H1 (cell line): ENCODE measurements around the gene ZNF385B. TPM values are rescaled to one million over a fixed set of nuclear protein-coding genes. Genes with fewer than 3 reads are reported as not detected.

Source experiments
- CEBPB ChIP-seq: IDR thresholded peaks from 2 replicates; pipeline ENCODE4 v1.6.1; 2012; ENCODE audit warnings: low read depth, low read length
- SIRT6 ChIP-seq: IDR thresholded peaks from one replicate; pipeline ENCODE4 v1.7.1; 2012; ENCODE audit warnings: low read length, inconsistent platforms
- polyA plus RNA-seq, 7 experiments: library from polyadenylated mRNA; depleted of rRNA in 3 of 7; stranded (reverse) in 5 of 7; unstranded in 2 of 7; fragments of >200 nt in 5 of 7; fragments of 200-250 nt in 2 of 7; gene quantifications; 1 replicate in 5 of 7; 2 replicates in 1 of 7; 4 replicates in 1 of 7; pipeline versions ENCODE4 v1.2.1 to v1.2.3, GENCODE V29; 2011 to 2013; ENCODE audit warnings: missing spikeins in 2 of 7, mixed read lengths in 2 of 7
- total RNA-seq: library from RNA; stranded (reverse); fragmentation: NEBNext Ultra II Directional; extraction: Animal tissue kit (Norgen Biotek cat#: 25700); gene quantifications from 2 replicates; pipeline ENCODE4 v1.2.1, GENCODE V29; 2021
- TF ChIP-seq, protein P1 (sequence below): fragments of 300-600 bp; sonication (generic); IDR thresholded peaks from 2 replicates; pipeline ENCODE4 v1.7.1; 2012; ENCODE audit warnings: low read length, moderate library complexity, mild to moderate bottlenecking, inconsistent platforms; ENCODE audit not compliant: insufficient replicate concordance

The ZNF385B gene
- total and polyA plus RNA-seq, 2 of the 8 experiments (the other 6 are each of a cell fraction or from before 2014, with no cell fraction given), result 1.1 to 3.7 TPM

GRCh38 chr2:179692043-179692442 lies 169.4 kb downstream of the ZNF385B start (continued):
- TF ChIP-seq, protein P1, sequence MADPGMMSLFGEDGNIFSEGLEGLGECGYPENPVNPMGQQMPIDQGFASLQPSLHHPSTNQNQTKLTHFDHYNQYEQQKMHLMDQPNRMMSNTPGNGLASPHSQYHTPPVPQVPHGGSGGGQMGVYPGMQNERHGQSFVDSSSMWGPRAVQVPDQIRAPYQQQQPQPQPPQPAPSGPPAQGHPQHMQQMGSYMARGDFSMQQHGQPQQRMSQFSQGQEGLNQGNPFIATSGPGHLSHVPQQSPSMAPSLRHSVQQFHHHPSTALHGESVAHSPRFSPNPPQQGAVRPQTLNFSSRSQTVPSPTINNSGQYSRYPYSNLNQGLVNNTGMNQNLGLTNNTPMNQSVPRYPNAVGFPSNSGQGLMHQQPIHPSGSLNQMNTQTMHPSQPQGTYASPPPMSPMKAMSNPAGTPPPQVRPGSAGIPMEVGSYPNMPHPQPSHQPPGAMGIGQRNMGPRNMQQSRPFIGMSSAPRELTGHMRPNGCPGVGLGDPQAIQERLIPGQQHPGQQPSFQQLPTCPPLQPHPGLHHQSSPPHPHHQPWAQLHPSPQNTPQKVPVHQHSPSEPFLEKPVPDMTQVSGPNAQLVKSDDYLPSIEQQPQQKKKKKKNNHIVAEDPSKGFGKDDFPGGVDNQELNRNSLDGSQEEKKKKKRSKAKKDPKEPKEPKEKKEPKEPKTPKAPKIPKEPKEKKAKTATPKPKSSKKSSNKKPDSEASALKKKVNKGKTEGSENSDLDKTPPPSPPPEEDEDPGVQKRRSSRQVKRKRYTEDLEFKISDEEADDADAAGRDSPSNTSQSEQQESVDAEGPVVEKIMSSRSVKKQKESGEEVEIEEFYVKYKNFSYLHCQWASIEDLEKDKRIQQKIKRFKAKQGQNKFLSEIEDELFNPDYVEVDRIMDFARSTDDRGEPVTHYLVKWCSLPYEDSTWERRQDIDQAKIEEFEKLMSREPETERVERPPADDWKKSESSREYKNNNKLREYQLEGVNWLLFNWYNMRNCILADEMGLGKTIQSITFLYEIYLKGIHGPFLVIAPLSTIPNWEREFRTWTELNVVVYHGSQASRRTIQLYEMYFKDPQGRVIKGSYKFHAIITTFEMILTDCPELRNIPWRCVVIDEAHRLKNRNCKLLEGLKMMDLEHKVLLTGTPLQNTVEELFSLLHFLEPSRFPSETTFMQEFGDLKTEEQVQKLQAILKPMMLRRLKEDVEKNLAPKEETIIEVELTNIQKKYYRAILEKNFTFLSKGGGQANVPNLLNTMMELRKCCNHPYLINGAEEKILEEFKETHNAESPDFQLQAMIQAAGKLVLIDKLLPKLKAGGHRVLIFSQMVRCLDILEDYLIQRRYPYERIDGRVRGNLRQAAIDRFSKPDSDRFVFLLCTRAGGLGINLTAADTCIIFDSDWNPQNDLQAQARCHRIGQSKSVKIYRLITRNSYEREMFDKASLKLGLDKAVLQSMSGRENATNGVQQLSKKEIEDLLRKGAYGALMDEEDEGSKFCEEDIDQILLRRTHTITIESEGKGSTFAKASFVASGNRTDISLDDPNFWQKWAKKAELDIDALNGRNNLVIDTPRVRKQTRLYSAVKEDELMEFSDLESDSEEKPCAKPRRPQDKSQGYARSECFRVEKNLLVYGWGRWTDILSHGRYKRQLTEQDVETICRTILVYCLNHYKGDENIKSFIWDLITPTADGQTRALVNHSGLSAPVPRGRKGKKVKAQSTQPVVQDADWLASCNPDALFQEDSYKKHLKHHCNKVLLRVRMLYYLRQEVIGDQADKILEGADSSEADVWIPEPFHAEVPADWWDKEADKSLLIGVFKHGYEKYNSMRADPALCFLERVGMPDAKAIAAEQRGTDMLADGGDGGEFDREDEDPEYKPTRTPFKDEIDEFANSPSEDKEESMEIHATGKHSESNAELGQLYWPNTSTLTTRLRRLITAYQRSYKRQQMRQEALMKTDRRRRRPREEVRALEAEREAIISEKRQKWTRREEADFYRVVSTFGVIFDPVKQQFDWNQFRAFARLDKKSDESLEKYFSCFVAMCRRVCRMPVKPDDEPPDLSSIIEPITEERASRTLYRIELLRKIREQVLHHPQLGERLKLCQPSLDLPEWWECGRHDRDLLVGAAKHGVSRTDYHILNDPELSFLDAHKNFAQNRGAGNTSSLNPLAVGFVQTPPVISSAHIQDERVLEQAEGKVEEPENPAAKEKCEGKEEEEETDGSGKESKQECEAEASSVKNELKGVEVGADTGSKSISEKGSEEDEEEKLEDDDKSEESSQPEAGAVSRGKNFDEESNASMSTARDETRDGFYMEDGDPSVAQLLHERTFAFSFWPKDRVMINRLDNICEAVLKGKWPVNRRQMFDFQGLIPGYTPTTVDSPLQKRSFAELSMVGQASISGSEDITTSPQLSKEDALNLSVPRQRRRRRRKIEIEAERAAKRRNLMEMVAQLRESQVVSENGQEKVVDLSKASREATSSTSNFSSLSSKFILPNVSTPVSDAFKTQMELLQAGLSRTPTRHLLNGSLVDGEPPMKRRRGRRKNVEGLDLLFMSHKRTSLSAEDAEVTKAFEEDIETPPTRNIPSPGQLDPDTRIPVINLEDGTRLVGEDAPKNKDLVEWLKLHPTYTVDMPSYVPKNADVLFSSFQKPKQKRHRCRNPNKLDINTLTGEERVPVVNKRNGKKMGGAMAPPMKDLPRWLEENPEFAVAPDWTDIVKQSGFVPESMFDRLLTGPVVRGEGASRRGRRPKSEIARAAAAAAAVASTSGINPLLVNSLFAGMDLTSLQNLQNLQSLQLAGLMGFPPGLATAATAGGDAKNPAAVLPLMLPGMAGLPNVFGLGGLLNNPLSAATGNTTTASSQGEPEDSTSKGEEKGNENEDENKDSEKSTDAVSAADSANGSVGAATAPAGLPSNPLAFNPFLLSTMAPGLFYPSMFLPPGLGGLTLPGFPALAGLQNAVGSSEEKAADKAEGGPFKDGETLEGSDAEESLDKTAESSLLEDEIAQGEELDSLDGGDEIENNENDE, result no peak
- TF ChIP-seq CEBPB (no peak), SIRT6 (no peak)
